ENCODE data around the gene POP7.

Gene POP7

DNA sequence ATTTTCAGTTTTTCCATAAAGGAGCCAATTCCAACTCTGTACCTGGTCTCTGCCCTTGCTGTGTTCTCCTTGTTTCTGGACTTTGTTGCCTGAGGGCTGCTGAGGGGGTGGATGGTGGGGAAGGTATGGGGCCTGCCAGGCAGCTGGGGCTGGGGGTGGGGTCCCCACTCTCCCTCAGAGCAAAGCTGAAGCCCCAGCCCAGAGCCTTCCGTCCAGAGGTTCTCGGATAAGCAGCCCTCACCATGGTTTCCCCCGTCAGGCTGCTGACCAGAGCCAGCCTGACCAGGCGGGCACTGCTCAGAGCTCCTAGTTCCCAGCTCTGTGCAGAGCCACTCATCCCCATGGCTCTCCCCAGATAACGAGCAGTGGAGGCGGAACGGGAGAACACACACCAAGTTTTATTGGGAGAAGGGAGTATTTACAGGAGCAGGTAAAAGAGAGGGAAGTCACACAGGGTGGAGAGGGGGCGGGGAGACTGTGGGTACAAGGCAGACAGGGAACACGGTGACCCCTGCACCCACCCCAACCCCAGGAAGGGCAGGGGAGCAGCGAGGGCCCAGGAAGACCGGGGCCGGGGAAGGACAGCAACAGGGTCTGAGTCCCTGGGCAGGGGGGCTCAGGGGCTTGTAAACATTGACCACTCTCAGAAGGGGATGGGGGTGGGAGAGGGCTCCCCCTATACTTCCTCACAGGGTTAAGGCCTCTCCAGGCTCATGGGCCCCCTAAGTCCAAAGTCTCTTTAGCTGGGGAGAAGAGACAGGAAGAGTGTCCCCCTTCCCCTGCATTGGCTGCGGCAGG lies 26.6 kb upstream of the POP7 start:
- DNase-seq (ENCODE audit: low spot score), result no peak

DNA sequence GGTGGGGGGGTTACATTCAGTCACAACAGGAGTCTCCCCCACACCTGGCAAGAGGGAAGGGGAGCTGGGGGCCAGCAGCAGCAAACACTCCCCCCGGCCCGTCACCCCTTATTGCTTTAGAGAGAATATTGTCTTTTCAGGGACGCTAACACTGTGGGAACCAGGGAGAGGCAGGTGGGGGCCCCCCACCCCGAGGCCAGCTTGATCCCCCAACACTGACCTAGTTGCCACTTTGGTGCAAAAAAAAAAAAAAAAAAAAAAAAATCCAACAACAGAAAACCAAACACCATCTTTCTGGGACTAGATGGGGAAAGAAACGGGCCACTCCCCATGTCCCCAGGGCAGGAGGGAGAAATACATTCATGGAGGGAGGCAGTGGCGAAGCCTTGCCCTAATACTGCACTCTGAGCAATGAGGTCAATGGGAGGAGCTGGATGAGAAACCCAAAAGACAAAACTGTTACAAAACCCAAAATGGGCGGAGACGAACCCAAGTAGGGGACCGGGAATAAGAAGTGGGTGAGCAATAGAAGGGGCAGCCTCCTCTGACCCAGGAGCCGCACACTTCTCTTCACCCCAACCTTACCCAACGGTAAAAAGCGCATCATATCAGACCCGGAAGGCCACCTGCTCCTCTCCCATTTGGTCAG lies 25.9 kb upstream of the POP7 start:
- no peak for DNase-seq (ENCODE audit: low spot score)

DNA sequence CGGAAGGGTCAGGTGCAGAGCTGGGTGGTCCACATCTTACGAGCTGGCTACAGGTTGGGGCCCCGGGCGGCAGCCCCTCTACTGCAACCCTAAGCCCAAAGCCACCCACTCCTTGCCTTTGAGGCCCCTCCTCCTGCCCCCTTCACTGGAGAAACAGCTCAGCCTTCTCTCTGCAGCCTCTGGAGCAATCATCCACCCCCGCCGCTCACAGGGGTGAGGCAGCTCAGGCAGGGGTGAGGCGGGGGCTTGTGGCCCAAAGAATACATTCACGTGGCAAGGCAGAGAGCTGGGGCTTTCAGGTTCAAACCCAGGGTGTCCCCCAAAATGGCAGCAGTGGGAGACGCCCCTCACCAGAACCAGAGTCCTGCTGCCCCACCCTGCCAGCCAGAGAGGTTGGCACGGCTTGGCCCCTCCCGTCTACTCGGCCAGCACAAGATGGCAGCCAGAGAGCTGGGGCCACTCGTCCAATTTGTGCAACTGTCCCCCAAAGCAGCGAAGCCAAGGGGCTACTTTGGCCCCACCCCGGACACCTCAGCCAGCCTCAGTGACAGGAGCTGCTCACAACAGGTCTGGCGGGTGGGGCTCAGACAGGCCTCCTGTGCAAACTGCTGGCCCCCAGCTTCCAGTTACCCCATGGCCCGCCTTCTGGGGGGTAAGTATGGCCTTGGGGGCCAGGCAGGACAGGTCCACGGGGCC lies 25.2 kb upstream of the POP7 start:
- DNase-seq (ENCODE audit: low spot score), result no peak

DNA sequence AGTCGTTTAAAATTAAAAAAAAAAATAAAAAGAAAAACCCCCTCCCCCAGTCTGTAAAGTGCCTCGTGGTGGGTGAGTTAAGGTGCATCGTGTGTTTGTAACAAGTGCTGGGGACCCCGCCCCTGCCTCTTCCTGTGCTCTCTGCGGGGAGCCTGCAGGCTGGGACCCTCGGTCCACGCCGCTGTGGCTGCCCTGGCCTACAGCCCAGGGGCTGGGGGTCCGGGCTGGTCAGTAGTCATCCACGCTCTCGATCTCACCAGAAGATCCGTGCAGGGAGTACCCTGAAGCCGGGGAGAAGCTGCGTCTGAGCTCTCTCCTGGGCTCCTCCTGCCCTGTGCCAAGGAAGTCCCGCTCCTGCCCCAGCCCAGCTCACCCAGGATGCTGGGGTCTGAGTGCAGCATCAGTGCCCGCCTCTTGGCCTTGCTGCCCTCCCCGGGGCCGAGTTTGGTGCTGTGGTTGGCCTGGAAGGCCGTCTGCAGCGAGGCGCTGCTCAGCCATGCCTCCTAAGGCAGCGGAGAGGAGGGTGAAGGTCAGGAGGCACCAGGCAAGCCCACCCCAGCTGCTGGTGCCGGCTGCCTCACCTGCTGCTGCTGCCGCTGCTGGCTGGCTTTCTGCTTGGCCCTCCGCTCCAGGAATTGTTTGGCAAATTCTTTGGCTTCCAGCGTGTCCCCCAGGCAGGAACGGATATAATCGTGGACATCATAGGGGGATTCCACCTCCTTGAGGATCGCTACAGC lies 24.3 kb upstream of the POP7 start:
- DNase-seq (ENCODE audit: low spot score), result no peak

DNA sequence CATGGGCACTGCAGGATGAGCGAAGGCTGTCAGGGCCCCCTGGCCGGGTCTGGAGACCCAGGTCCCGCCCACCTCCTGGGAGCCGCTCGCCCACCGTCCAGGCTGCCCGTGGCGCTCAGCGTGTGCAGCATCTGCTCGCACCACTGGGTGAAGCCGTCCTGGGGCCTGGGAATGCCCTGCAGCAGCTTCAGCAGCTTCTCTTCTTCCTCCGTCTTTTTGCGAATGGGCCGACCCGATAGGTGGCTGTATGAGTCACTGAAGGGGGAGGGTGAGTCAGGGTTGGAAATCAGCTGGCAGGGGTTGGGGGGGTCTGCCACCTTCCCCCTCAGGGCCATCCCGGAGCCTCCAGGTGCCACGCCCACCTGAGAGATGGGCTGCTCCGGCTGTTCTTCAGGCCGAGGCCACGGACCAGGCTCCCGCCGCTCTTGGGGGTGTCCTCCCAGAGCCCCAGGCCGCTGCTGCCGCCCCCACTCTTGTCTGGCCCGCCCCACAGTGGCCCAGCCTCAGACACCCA lies 23.6 kb upstream of the POP7 start:
- DNase-seq (ENCODE audit: low spot score), result no peak

DNA sequence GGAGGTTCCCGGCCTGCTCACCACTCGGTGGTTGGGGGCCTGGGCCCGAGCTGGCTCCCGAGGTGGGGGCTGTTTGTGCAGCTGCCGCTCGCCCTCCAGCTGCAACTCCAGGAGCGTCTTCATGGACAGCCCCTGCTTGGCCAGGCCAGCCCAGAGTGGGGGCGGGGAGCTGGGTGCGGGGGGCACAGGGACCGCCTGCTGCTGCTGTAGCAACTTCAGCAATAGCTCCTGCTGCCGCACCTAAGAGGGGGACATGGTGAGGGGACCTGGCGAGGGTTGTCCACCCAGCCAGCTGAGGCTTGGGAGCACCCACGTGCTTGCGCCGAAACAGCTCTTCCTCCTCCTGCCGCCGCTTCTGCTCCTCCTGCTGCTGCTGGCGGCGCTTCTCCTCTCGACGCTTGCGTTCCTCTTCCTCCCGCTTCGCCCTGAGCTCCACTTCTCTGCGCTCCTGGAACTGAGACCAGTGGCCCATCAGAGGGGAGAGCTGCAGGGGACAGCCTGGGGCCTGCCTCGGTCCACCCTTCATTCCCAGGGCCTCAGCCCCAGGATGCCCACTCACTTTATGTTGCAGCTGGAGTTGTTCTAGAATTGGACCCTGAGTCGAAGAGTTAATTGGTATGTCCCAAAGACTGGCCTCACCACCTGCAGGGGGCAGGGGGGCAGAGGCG lies 22.8 kb upstream of the POP7 start:
- DNase-seq (ENCODE audit: low spot score), result no peak

GRCh38 chr7:100683659-100684533 lies 22.0 kb upstream of the POP7 start:
- DNase-seq (ENCODE audit: low spot score), result no peak

GRCh38 chr7:100684534-100685042 lies 21.3 kb upstream of the POP7 start:
- DNase-seq (ENCODE audit: low spot score), result no peak

DNA sequence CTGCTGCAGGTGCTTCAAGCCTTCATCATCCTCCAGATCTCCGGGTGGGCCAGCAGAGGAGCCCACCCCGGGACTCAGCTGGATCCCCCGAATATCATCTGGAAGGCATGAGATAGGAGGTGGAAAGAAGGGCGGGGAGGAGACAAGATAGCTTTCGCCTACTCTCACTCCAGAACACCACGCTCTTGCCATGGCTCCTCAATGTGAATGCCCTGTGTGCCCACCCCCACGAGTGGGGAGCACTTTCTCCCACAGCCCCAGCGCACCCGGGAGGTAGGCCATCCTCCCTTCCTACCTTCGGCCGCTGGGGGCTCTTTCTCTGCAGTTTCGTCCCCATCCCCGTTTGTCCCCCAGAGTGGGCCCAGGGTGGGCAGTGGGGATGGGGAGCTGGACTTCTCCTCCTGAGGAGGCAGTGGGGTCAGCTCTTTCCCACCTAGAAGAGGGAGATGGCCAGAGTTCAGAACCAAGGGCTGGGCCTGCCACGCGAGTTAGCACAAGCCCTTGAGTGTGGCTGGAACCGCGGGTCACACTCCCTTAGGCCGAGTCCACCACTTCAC lies 20.8 kb upstream of the POP7 start:
- no peak for DNase-seq (ENCODE audit: low spot score)

DNA sequence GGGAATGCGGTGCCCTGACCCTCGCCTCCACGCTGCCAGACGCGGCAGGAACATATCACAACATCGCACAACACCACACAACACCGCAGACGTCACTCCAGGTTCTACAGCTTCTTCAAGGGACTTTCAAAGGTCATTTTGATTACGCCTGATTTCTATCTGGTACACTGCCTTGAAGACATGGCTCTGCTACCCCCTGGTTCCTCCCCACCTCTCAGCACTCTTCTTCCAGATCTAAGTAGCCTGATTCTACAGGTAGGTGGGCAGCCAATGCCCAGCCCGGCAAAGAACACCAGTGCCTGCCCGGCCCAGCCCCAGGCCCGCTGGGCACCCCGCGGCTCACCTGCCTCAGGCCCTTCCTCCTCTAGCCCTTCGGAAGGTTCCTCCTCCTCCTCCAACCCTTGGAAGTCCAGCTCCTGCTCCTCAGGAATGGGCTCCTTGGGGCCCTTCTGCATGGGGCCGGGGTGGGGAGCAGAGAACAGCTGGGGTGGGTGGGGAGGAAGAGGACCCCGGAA lies 20.2 kb upstream of the POP7 start:
- no peak for DNase-seq (ENCODE audit: low spot score)

- no peak for DNase-seq (ENCODE audit: low spot score)
Observed at GRCh38 chr7:100686201-100686821, 19.6 kb upstream of the POP7 start.

DNA sequence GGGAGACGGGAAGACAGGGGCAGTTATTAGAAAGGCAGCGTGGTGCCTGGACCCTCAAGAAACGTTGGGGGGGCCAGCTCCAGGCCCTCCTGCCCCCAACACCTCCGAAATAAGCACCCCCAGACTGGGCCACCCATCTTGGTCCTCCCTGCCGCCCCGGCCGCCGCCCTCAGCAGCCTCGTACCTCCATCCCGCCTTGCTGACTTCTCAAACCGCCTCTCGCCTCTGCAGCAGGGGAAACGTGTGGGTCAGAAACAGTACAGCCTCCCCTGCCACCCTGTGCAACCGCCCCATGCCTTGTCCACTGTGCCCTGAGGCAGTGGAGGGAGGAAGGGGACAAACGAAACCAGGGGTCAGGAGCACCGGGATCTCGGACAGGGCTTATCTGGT lies 19.1 kb upstream of the POP7 start:
- DNase-seq (ENCODE audit: low spot score), result no peak

DNA sequence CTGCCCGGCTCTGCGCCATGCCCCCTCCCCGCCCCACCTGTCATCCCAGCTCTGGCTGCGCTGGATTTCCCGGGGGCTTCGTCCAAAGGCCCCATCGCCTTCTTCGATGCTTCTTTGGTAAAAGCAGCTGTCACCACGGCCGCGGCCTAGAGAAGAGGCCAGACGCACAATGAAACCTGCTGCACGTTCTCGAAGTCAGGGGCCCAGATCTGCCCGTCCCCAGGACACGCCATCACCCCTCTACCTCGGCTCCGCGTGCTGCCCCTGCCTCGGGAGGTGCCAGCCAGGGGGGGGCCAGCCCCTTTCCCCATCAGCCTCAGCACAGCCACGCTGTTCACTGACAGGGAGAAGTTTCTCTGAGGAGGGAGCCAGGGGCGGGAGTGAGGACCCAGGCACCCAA lies 18.7 kb upstream of the POP7 start:
- no peak for DNase-seq (ENCODE audit: low spot score)

DNA sequence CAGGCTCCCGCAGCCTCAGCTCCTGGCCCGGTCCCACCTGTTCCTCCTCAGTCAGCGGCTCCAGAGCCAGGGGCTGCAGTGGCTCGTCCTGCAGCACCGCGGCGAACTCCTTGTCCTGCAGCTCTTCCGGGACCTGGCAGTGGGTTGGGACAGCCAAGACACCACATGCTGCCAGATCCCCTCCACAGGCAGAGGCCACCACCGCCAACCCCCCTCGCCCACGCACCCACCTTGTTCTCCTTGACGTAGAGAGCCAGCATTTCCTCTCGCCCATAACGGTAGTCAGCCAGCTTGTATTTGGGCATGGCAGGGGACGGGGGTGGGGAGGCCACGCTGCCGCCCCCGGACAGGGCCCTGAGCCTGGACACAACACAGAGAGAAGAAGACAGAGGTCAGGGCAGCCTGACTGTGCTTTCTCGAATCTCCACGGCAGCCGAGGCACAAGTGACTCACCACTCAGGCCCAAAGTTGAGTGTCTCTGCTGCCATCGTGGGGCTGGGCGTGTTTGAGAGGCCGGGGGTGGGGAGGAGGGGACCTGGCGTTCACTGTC lies 18.1 kb upstream of the POP7 start:
- no peak for DNase-seq (ENCODE audit: low spot score)

GRCh38 chr7:100688326-100688860 lies 17.5 kb upstream of the POP7 start:
- no peak for DNase-seq (ENCODE audit: low spot score)

DNA sequence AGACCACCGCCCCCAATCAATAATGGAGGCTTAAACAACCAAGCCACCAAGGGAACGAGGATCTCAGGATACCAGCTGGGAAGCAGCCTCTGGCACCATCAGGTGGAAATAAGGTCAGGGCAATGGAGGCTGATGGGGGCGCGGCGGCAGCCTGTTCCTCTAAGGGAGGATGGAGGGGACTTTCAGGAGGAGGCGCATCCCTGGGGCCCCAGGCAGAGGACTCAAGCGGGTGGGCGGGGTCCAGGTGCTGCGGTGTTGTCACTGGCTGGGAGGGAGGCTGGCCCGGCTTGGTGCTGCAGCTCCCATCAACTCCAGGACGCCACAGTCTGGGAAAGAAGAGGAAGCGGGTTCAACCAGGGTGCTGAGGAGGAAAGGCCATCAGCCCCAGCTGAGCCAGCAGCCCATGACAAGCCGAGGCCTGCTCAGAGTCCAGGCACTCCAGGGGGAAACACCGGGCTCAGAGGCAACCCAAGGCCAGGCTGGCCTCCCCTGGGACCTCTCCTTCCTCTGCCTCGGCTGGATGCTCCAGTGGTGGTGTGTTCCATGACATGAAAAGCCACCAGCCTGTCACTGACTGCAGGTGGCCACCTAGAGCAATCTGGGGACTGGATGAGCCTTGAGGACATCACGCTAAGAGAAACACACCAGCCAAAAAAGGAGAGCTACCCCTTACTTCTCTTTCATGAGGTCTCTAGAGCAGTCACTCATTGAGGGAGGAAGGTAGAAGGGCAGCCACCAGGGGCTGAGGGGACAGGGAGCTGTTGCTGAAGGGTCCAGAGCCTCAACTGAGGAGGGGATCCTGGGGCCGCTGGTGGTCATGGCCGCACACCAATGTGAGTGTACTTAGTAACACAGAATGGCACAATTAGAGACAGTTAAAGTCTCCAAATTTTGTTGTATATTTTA lies 16.4 kb upstream of the POP7 start:
- no peak for DNase-seq (ENCODE audit: low spot score)

- peak; percentile 79 for DNase-seq (ENCODE audit: low spot score)
Observed at GRCh38 chr7:100691676-100692577, 14.0 kb upstream of the POP7 start.
